Measurements from ENCODE around the gene TMC4. TPM values are rescaled to one million over a fixed set of nuclear protein-coding genes. Genes with fewer than 3 reads are reported as not detected.
"Not testable (repeated sequence)": the region's sequence is repeated elsewhere in the genome, so short reads cannot be mapped to it uniquely, and the experiment has no call there.

TMC4 gene
- total and polyA plus RNA-seq, 2 donors (not counting 1 experiment from before 2014, with no cell fraction given): 0.25 to 0.33 TPM

DNA sequence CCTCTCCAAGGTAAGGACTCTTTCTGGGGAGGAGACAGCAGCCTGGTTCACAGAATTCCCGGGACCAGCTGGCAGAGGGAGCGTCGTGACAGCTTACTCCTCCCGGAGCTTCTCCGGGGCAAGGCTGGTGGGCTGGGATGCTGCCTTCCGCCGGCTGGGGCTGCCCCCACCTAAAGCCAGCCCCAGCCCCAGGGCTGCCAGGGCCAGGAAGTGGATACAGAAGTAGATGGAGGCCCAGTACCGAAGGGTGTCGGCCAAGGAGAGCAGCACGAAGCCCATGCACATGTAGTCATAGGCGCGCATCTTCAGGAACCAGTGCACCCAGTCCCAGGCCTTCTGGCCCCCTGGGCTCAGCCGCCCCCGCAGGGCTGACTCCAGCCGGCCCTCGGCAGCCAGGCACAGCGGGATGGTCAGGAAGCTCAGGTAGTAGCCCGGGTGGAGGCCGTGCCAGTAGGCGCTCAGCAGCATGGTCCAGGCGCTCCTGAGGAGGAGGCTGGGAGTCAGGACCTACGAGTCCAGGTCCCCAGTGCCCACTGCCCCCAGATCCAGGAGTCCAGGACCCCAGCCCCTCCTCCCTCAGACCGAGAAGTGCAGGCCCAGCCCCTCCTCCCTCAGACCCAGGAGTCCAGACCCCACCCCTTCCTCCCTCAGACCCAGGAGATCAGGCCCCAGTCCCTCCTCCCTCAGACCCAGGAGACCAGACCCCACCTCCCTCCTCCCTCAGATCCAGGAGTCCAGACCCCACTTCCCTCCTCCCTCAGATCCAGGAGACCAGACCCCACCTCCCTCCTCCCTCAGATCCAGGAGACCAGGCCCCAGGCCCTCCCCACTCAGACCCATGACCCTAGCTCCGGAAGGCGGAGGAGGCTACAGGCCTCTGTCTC lies 1.2 kb upstream of the TMC4 start:
- Histone ChIP-seq H3K9me3 (ENCODE audit: control insufficient read depth, insufficient read depth, low read depth, low read length) (no peaks in the 10 kb centered on the region), H2AFZ (ENCODE audit: low read length) (no peak overlapping the region), H3K27me3 (ENCODE audit: control insufficient read depth, insufficient read depth, low read length) (no peaks in the 10 kb centered on the region), H3K79me2 (ENCODE audit: control insufficient read depth, insufficient read depth, low read length) (no peaks in the 10 kb centered on the region), H3K4me3 (replicated peaks in 1 of 4; ENCODE audit: control extremely low read depth in 1 of 4, insufficient read depth in 1 of 4, low read depth in 3 of 4, low read length in 4 of 4) (no peak overlapping the region), H3K4me1 (ENCODE audit: control insufficient read depth, extremely low read depth, insufficient read depth, low read length) (no peaks in the 10 kb centered on the region), H4K20me1 (ENCODE audit: control insufficient read depth, extremely low read depth, insufficient read depth, low read length) (no peaks in the 10 kb centered on the region), H3K36me3 (ENCODE audit: control insufficient read depth, insufficient read depth, low read length) (peaks cover 5% of the 10 kb centered on the region), H3K4me2 (ENCODE audit: extremely low read depth, insufficient read depth, low read length) (no peak overlapping the region), H3K27ac (ENCODE audit: insufficient read depth, low read length) (no peak overlapping the region), H3K9ac (ENCODE audit: insufficient read depth, low read length) (no peak overlapping the region)
- no peak for DNase-seq (ENCODE audit: low read depth in 2 of 2)
- TF ChIP-seq EZH2 (IDR thresholded peaks at IDR 0.05; ENCODE audit: low read length, missing control alignments): no peak
- TF ChIP-seq, protein P1, sequence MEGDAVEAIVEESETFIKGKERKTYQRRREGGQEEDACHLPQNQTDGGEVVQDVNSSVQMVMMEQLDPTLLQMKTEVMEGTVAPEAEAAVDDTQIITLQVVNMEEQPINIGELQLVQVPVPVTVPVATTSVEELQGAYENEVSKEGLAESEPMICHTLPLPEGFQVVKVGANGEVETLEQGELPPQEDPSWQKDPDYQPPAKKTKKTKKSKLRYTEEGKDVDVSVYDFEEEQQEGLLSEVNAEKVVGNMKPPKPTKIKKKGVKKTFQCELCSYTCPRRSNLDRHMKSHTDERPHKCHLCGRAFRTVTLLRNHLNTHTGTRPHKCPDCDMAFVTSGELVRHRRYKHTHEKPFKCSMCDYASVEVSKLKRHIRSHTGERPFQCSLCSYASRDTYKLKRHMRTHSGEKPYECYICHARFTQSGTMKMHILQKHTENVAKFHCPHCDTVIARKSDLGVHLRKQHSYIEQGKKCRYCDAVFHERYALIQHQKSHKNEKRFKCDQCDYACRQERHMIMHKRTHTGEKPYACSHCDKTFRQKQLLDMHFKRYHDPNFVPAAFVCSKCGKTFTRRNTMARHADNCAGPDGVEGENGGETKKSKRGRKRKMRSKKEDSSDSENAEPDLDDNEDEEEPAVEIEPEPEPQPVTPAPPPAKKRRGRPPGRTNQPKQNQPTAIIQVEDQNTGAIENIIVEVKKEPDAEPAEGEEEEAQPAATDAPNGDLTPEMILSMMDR (conservative IDR thresholded peaks at IDR 0.05 in 1 of 2, IDR thresholded peaks at IDR 0.05 in 1 of 2; ENCODE audit: low read depth in 1 of 2, low read length in 2 of 2): no peak

- Histone ChIP-seq H3K36me3 (ENCODE audit: control insufficient read depth, insufficient read depth, low read length) (peaks cover 4% of the 10 kb centered on the region), H3K79me2 (ENCODE audit: control insufficient read depth, insufficient read depth, low read length) (no peaks in the 10 kb centered on the region), H4K20me1 (ENCODE audit: control insufficient read depth, extremely low read depth, insufficient read depth, low read length) (no peaks in the 10 kb centered on the region), H3K27ac (ENCODE audit: insufficient read depth, low read length) (no peak overlapping the region), H3K4me2 (ENCODE audit: extremely low read depth, insufficient read depth, low read length) (no peak overlapping the region), H3K4me1 (ENCODE audit: control insufficient read depth, extremely low read depth, insufficient read depth, low read length) (no peaks in the 10 kb centered on the region), H3K4me3 (replicated peaks in 1 of 4; ENCODE audit: control extremely low read depth in 1 of 4, insufficient read depth in 1 of 4, low read depth in 3 of 4, low read length in 4 of 4) (no peak overlapping the region), H3K9ac (ENCODE audit: insufficient read depth, low read length) (no peak overlapping the region), H3K27me3 (ENCODE audit: control insufficient read depth, insufficient read depth, low read length) (no peaks in the 10 kb centered on the region), H3K9me3 (ENCODE audit: control insufficient read depth, insufficient read depth, low read depth, low read length) (no peaks in the 10 kb centered on the region), H2AFZ (ENCODE audit: low read length) (no peak overlapping the region)
- no peak for DNase-seq (ENCODE audit: low read depth in 2 of 2)
- TF ChIP-seq, protein P1 (conservative IDR thresholded peaks at IDR 0.05 in 1 of 2, IDR thresholded peaks at IDR 0.05 in 1 of 2; ENCODE audit: low read depth in 1 of 2, low read length in 2 of 2): no peak
- no peak for TF ChIP-seq EZH2 (IDR thresholded peaks at IDR 0.05; ENCODE audit: low read length, missing control alignments)
Observed at GRCh38 chr19:54173359-54173699, 369 bp upstream of the TMC4 start.

DNA sequence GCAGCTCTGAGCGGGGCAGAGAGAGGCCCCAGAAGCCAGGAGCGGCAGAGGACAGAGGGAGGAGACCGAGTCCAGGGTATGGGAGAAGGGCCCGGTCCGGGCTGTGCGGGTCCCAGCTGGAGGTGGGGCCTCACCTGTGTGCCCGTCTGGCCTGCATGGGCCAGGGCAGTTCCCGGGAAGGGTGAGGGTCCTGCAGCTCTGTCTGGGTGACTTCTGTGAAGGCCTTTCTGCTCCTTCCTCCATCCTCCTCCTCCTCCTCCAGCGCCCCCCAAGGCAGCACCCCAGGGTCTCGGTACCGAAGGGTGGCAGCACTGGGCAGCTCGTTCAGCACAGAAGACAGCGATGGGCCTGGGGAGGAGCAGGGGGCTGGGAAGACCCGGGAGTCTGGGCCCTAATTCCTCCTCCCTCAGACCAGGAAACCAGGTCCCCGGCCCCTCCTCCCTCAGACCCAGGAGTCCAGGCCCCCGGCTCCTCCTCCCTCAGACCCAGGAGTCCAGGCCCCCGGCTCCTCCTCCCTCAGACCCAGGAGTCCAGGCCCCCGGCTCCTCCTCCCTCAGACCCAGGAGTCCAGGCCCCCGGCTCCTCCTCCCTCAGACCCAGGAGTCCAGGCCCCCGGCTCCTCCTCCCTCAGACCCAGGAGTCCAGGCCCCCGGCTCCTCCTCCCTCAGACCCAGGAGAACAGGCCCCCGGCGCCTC lies 1.1 kb downstream of the TMC4 start:
- not testable (repeated sequence) for H3K4me2 ChIP-seq (ENCODE audit: extremely low read depth, insufficient read depth, low read length); H3K27me3 ChIP-seq (ENCODE audit: control insufficient read depth, insufficient read depth, low read length); H3K4me1 ChIP-seq (ENCODE audit: control insufficient read depth, extremely low read depth, insufficient read depth, low read length); H2AFZ ChIP-seq (ENCODE audit: low read length); H3K4me3 ChIP-seq (replicated peaks in 1 of 4; ENCODE audit: control extremely low read depth in 1 of 4, insufficient read depth in 1 of 4, low read depth in 3 of 4, low read length in 4 of 4); H3K27ac ChIP-seq (ENCODE audit: insufficient read depth, low read length); H3K9ac ChIP-seq (ENCODE audit: insufficient read depth, low read length); H4K20me1 ChIP-seq (ENCODE audit: control insufficient read depth, extremely low read depth, insufficient read depth, low read length); DNase-seq (ENCODE audit: low read depth in 2 of 2); H3K36me3 ChIP-seq (ENCODE audit: control insufficient read depth, insufficient read depth, low read length); H3K79me2 ChIP-seq (ENCODE audit: control insufficient read depth, insufficient read depth, low read length); H3K9me3 ChIP-seq (ENCODE audit: control insufficient read depth, insufficient read depth, low read depth, low read length)
